Stimulated activated CD8-positive, alpha-beta memory T cell treated with anti-CD3 and anti-CD28 coated beads, Interleukin-7, amount 100 ng/mL, for 24 hours (primary cell): ENCODE results near the gene PHF24.
"Not testable (repeated sequence)": the region's sequence is repeated elsewhere in the genome, so short reads cannot be mapped to it uniquely, and the experiment has no call there.

Experiments used
- DNase-seq: peaks from one replicate; pipeline ENCODE4 v3.0.0-alpha.2; 2020; ENCODE audit warnings: low read depth

Gene PHF24

GRCh38 chr9:34957492-34958410, at the start of gene PHF24:
Gene PHF24 (plus strand): TSS chr9:34958285. CDS start chr9:34971299, 13,014 bp downstream.
- no peak for DNase-seq

GRCh38 chr9:34927061-34927460, 31.0 kb upstream of the PHF24 start:
- no peak for DNase-seq

GRCh38 chr9:34928921-34929320, 29.2 kb upstream of the PHF24 start:
- DNase-seq: no peak

- no peak for DNase-seq
These were observed 28.5 kb upstream of the PHF24 start for GRCh38 chr9:34929506-34930102.

GRCh38 chr9:34939989-34940388, 18.1 kb upstream of the PHF24 start:
- DNase-seq: not testable (repeated sequence)

- DNase-seq: no peak
These were observed 9.6 kb upstream of the PHF24 start for GRCh38 chr9:34948451-34948850.

- DNase-seq: no peak
These were observed 3.9 kb upstream of the PHF24 start for GRCh38 chr9:34954225-34954624.

GRCh38 chr9:34956066-34956465, 2.0 kb upstream of the PHF24 start:
- not testable (repeated sequence) for DNase-seq

GRCh38 chr9:34956648-34957047, 1.4 kb upstream of the PHF24 start:
- DNase-seq: no peak

GRCh38 chr9:34958411-34958982, 412 bp downstream of the PHF24 start:
- no peak for DNase-seq

GRCh38 chr9:34959461-34959860, 1.4 kb downstream of the PHF24 start:
- no peak for DNase-seq

- DNase-seq: no peak
These were observed 3.7 kb downstream of the PHF24 start for GRCh38 chr9:34961574-34962490.

- DNase-seq: no peak
These were observed 4.5 kb downstream of the PHF24 start for GRCh38 chr9:34962546-34962945.

GRCh38 chr9:34963552-34963951, 5.5 kb downstream of the PHF24 start:
- no peak for DNase-seq

- DNase-seq: no peak
These were observed 6.4 kb downstream of the PHF24 start for GRCh38 chr9:34964458-34964857.

GRCh38 chr9:34971146-34971811, 13.2 kb downstream of the PHF24 start:
- no peak for DNase-seq

- no peak for DNase-seq
These were observed 16.6 kb downstream of the PHF24 start for GRCh38 chr9:34974664-34975063.

GRCh38 chr9:34976441-34976840, 18.4 kb downstream of the PHF24 start:
- no peak for DNase-seq

GRCh38 chr9:34976992-34977391, 18.9 kb downstream of the PHF24 start:
- DNase-seq: no peak

GRCh38 chr9:34980181-34980761, 22.2 kb downstream of the PHF24 start:
- no peak for DNase-seq

GRCh38 chr9:34982361-34982760, 24.3 kb downstream of the PHF24 start:
- DNase-seq: no peak
